SK-N-SH (cell line): ENCODE results near the gene COL12A1. TPM values are rescaled to one million over a fixed set of nuclear protein-coding genes. Genes with fewer than 3 reads are reported as not detected.

Experiments
- CTCF ChIA-PET: fragments of 300-600, 350-600 bp; formaldehyde crosslinking; extraction: SDS; loops from one replicate; lab custom pipeline; 2021; lab: Yijun Ruan, JAX
- POLR2A ChIA-PET: fragments of 350-600 bp; sonication (Branson Sonifier 250); formaldehyde crosslinking; extraction: SDS; loops from one replicate; lab custom pipeline; 2020; ENCODE audit warnings: antibody characterized with exemption, inconsistent platforms; lab: Yijun Ruan, JAX
- DNase-seq: peaks from one replicate; pipeline ENCODE4 v3.0.0; 2012
- H2AFZ ChIP-seq: fragments of 200-600 bp; sonication (generic); 2 replicates; pipeline ENCODE4 v1.8.1; 2016; ENCODE audit warnings: antibody characterized with exemption, mild to moderate bottlenecking, low read depth
- H3F3A ChIP-seq: fragments of 200-600 bp; sonication (generic); replicated peaks from 2 replicates; pipeline ENCODE3; 2016; ENCODE audit warnings: antibody characterized with exemption, mild to moderate bottlenecking; ENCODE audit not compliant: insufficient read depth
- H3K27ac ChIP-seq, 2 experiments: fragments of 200-500 bp in 1 of 2; fragments of 200-600 bp in 1 of 2; sonication (Bioruptor generic) in 1 of 2; sonication (generic), shearing (Covaris generic) in 1 of 2; 2 replicates each; pipeline versions ENCODE4 v1.5.1 to v1.6.1; 2014 to 2016; ENCODE audit warnings: low read depth in 2 of 2, inconsistent platforms in 1 of 2, low read length in 1 of 2, mild to moderate bottlenecking in 1 of 2, mixed read lengths in 1 of 2
- H3K27me3 ChIP-seq: fragments of 200-600 bp; sonication (generic), shearing (Covaris generic); 2 replicates; pipeline ENCODE4 v1.6.1; 2016; ENCODE audit warnings: mixed run types; ENCODE audit not compliant: insufficient read depth
- H3K36me3 ChIP-seq, 2 experiments: fragments of 200-500 bp in 1 of 2; fragments of 200-600 bp in 1 of 2; sonication (Bioruptor generic) in 1 of 2; sonication (generic) in 1 of 2; replicated peaks in 1 of 2; 2 replicates each; pipeline versions ENCODE3 to v1.5.1; 2014 to 2016; ENCODE audit warnings: low read length in 1 of 2, mild to moderate bottlenecking in 1 of 2; ENCODE audit not compliant: insufficient read depth in 2 of 2, control insufficient read depth in 1 of 2
- H3K4me1 ChIP-seq, 2 experiments: fragments of 200-500 bp in 1 of 2; fragments of 200-600 bp in 1 of 2; sonication (Bioruptor generic) in 1 of 2; sonication (generic), shearing (Covaris generic) in 1 of 2; 2 replicates each; pipeline versions ENCODE4 v1.5.1 to v1.6.1; 2014 to 2016; ENCODE audit warnings: low read depth in 1 of 2, low read length in 1 of 2, mixed run types in 1 of 2; ENCODE audit not compliant: insufficient read depth in 2 of 2, control insufficient read depth in 1 of 2
- H3K4me2 ChIP-seq: fragments of 200-600 bp; sonication (generic), shearing (Covaris generic); 2 replicates; pipeline ENCODE4 v1.6.1; 2017; ENCODE audit warnings: mixed run types
- H3K4me3 ChIP-seq, 2 experiments: fragments of 200-500 bp in 1 of 2; fragments of 200-600 bp in 1 of 2; sonication (Bioruptor generic) in 1 of 2; sonication (generic), shearing (Covaris generic) in 1 of 2; 2 replicates each; pipeline versions ENCODE4 v1.5.1 to v1.8.1; 2014 to 2016; ENCODE audit warnings: low read depth in 2 of 2, inconsistent platforms in 1 of 2, low read length in 1 of 2, mild to moderate bottlenecking in 1 of 2, mixed read lengths in 1 of 2, moderate library complexity in 1 of 2
- H3K79me2 ChIP-seq: fragments of 200-600 bp; sonication (generic); 2 replicates; pipeline ENCODE4 v1.8.1; 2017; ENCODE audit warnings: mild to moderate bottlenecking; ENCODE audit not compliant: insufficient read depth
- H3K9ac ChIP-seq: fragments of 200-600 bp; sonication (generic); 2 replicates; pipeline ENCODE4 v1.6.1; 2017; ENCODE audit warnings: mixed run types
- H3K9me2 ChIP-seq: fragments of 200-600 bp; sonication (generic); 2 replicates; pipeline ENCODE4 v1.6.1; 2017; ENCODE audit warnings: mixed run types
- H3K9me3 ChIP-seq: fragments of 200-600 bp; sonication (generic); 2 replicates; pipeline ENCODE4 v1.6.1; 2017; ENCODE audit warnings: mixed run types, mild to moderate bottlenecking, moderate library complexity
- H4K20me1 ChIP-seq: fragments of 200-600 bp; sonication (generic); 2 replicates; pipeline ENCODE4 v1.6.1; 2017; ENCODE audit warnings: mild to moderate bottlenecking, mixed run types; ENCODE audit not compliant: insufficient read depth
- ELF1 ChIP-seq: IDR thresholded peaks from 2 replicates; pipeline ENCODE4 v1.4.0; 2012
- EP300 ChIP-seq, 2 experiments: IDR thresholded peaks; 2 replicates each; pipeline versions ENCODE4 v1.4.0 to v1.6.1; 2012; ENCODE audit warnings: borderline replicate concordance in 1 of 2, low read depth in 1 of 2, low read length in 1 of 2
- FOXJ3 ChIP-seq: sonication (generic); formaldehyde crosslinking; IDR thresholded peaks from 2 replicates; pipeline ENCODE4 v1.5.1; 2020; ENCODE audit warnings: mild to moderate bottlenecking, missing genetic modification reagents
- FOXM1 ChIP-seq: IDR thresholded peaks from 2 replicates; pipeline ENCODE4 v1.4.0; 2012; ENCODE audit warnings: low read depth, mild to moderate bottlenecking
- GATA2 ChIP-seq: sonication (generic); formaldehyde crosslinking; IDR thresholded peaks from 2 replicates; pipeline ENCODE4 v1.5.0; 2020; ENCODE audit warnings: mild to moderate bottlenecking, missing genetic modification reagents
- MEF2A ChIP-seq: IDR thresholded peaks from 2 replicates; pipeline ENCODE4 v1.4.0; 2012; ENCODE audit warnings: low read depth, borderline replicate concordance
- NRF1 ChIP-seq: IDR thresholded peaks from 2 replicates; pipeline ENCODE4 v1.6.1; 2012; ENCODE audit warnings: low read depth, mild to moderate bottlenecking, low read length
- RCOR1 ChIP-seq: fragments of 150-350 bp; IDR thresholded peaks from 2 replicates; pipeline ENCODE4 v1.6.1; 2017; ENCODE audit warnings: antibody characterized with exemption, low read length
- RFX5 ChIP-seq: IDR thresholded peaks from 2 replicates; pipeline ENCODE4 v1.6.1; 2012; ENCODE audit warnings: mild to moderate bottlenecking, improper control_type of control experiment, low read length
- SIN3A ChIP-seq: IDR thresholded peaks from 2 replicates; pipeline ENCODE4 v1.6.1; 2012; ENCODE audit warnings: low read depth, mild to moderate bottlenecking, low read length, moderate library complexity, borderline replicate concordance
- SMC3 ChIP-seq: IDR thresholded peaks from 2 replicates; pipeline ENCODE4 v1.6.1; 2012; ENCODE audit warnings: low read depth, low read length, improper control_type of control experiment
- TCF12 ChIP-seq: IDR thresholded peaks from 2 replicates; pipeline ENCODE4 v1.4.0; 2012
- TEAD4 ChIP-seq: IDR thresholded peaks from 2 replicates; pipeline ENCODE4 v1.4.0; 2012; ENCODE audit warnings: mild to moderate bottlenecking, borderline replicate concordance; ENCODE audit not compliant: insufficient read depth
- WGBS: methylation state at CpG from one replicate; pipeline ENCODE4 v1.1.6; 2017; ENCODE audit warnings: low lambda C conversion rate; 5-methylcytosine and 5-hydroxymethylcytosine counted together
- polyA plus RNA-seq, 3 experiments: library from polyadenylated mRNA; depleted of rRNA; stranded (reverse); fragments of >200 nt; gene quantifications; 2 replicates each; pipeline ENCODE4 v1.2.3, GENCODE V29; 2012
- TF ChIP-seq, protein P1 (sequence below): IDR thresholded peaks from 2 replicates; pipeline ENCODE4 v1.6.1; 2012; ENCODE audit warnings: mild to moderate bottlenecking, low read depth, low read length, moderate library complexity
- TF ChIP-seq, protein P2 (sequence below): IDR thresholded peaks from 2 replicates; pipeline ENCODE4 v1.4.0; 2012; ENCODE audit warnings: low read depth, borderline replicate concordance
- TF ChIP-seq, protein P3 (sequence below): IDR thresholded peaks from 2 replicates; pipeline ENCODE4; 2012
- TF ChIP-seq, protein P4 (sequence below): IDR thresholded peaks from 2 replicates; pipeline ENCODE4 v1.4.0; 2012; ENCODE audit warnings: low read depth
- TF ChIP-seq, protein P5 (sequence below): IDR thresholded peaks from 2 replicates; pipeline ENCODE4 v1.4.0; 2012; ENCODE audit warnings: low read depth, borderline replicate concordance
- TF ChIP-seq, protein P6 (sequence below): fragments of 200-600 bp; sonication (generic); IDR thresholded peaks from 2 replicates; pipeline ENCODE4 v1.6.1; 2017; ENCODE audit warnings: antibody characterized with exemption, mild to moderate bottlenecking, moderate library complexity

COL12A1 gene
- polyA plus RNA-seq, 1 of the 3 experiments (the other 2 are of a cell fraction), result 0.03 TPM

DNA sequence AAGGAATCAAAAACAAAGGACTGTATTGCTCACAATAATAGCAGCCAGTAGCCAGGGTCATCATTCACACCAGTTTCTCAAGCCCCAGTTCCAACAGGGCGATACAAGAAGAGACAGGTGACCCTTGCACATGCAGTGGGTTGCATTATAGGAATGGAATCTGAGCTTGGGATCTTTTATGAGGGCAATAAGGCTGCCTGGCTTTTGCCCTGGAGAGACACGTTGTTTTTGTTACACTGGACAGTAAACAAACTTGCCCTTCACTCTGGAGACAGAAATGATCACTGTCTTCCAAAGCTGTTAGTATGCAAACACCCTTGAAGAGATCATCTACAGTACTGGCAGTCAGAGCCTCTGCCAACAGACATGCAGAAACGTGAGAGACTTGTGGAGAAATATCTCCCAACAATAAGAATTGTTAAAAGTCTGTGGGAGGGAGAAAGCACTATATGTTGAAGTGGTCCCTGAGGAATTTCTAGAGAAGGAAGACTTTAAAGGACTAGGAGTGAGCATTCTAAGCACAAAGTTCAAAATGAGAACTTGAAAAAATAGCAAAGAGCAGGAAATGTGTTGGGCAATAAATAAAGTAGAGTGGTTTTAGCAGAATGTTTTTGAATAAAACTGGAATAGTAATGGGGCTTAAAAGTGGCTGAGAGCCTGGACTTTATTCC, 6.2 kb upstream of the COL12A1 start (continued):
- TF ChIP-seq SIN3A, result no peak
- TF ChIP-seq EP300 (IDR thresholded peaks at IDR 0.05; ENCODE audit: borderline replicate concordance in 1 of 2, low read depth in 1 of 2, low read length in 1 of 2), result no peak
- no peak for TF ChIP-seq TCF12
- TF ChIP-seq RCOR1, result no peak
- TF ChIP-seq FOXM1, result no peak
- no peak for TF ChIP-seq NRF1

DNA sequence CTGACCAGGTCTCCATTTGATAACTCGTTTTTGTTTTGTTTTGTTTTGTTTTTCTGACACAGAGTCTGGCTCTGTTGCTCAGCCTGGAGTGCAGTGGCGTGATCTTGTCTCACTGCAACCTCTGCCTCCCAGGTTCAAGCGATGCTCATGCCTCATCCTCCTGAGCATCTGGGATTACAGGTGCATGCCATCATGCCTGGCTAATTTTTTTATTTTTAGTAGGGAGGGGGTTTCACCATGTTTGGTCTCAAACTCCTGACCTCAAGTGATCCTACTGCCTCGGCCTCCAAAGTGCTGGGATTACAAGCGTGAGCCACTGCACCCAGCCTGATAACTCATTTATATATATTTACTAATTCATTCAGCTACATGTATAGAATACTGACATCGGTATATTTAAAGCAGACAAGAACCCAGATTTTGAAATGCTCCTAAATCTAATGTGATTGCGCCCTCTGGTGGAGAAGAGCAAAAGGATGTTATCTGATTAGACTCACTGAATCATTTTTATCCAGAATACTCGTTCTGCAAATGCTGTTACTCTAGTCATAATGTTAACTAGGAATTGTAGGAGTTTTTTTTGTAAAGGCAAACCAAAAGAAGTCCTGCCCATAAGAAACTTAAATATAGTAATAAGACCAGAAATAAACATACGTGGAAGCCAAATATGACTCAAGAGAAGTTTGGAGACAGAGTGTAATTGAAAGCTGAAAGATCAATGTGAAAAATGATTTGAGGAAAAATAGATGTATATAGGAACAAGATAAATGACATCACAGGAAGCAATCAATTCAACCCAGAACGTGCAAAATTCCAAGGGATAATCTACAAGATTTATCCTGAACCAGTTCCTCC, 5.3 kb upstream of the COL12A1 start:
- no peak overlapping the region for H3K4me2 ChIP-seq
- no peak for TF ChIP-seq TEAD4
- TF ChIP-seq NRF1, result no peak
- TF ChIP-seq, protein P1, sequence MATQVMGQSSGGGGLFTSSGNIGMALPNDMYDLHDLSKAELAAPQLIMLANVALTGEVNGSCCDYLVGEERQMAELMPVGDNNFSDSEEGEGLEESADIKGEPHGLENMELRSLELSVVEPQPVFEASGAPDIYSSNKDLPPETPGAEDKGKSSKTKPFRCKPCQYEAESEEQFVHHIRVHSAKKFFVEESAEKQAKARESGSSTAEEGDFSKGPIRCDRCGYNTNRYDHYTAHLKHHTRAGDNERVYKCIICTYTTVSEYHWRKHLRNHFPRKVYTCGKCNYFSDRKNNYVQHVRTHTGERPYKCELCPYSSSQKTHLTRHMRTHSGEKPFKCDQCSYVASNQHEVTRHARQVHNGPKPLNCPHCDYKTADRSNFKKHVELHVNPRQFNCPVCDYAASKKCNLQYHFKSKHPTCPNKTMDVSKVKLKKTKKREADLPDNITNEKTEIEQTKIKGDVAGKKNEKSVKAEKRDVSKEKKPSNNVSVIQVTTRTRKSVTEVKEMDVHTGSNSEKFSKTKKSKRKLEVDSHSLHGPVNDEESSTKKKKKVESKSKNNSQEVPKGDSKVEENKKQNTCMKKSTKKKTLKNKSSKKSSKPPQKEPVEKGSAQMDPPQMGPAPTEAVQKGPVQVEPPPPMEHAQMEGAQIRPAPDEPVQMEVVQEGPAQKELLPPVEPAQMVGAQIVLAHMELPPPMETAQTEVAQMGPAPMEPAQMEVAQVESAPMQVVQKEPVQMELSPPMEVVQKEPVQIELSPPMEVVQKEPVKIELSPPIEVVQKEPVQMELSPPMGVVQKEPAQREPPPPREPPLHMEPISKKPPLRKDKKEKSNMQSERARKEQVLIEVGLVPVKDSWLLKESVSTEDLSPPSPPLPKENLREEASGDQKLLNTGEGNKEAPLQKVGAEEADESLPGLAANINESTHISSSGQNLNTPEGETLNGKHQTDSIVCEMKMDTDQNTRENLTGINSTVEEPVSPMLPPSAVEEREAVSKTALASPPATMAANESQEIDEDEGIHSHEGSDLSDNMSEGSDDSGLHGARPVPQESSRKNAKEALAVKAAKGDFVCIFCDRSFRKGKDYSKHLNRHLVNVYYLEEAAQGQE, result no peak
- no peak for TF ChIP-seq RCOR1
- no peak for TF ChIP-seq EP300 (IDR thresholded peaks at IDR 0.05; ENCODE audit: borderline replicate concordance in 1 of 2, low read depth in 1 of 2, low read length in 1 of 2)
- TF ChIP-seq RFX5, result no peak
- no peak for TF ChIP-seq ELF1
- TF ChIP-seq, protein P2, sequence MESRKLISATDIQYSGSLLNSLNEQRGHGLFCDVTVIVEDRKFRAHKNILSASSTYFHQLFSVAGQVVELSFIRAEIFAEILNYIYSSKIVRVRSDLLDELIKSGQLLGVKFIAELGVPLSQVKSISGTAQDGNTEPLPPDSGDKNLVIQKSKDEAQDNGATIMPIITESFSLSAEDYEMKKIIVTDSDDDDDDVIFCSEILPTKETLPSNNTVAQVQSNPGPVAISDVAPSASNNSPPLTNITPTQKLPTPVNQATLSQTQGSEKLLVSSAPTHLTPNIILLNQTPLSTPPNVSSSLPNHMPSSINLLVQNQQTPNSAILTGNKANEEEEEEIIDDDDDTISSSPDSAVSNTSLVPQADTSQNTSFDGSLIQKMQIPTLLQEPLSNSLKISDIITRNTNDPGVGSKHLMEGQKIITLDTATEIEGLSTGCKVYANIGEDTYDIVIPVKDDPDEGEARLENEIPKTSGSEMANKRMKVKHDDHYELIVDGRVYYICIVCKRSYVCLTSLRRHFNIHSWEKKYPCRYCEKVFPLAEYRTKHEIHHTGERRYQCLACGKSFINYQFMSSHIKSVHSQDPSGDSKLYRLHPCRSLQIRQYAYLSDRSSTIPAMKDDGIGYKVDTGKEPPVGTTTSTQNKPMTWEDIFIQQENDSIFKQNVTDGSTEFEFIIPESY, result no peak
- TF ChIP-seq, protein P3, sequence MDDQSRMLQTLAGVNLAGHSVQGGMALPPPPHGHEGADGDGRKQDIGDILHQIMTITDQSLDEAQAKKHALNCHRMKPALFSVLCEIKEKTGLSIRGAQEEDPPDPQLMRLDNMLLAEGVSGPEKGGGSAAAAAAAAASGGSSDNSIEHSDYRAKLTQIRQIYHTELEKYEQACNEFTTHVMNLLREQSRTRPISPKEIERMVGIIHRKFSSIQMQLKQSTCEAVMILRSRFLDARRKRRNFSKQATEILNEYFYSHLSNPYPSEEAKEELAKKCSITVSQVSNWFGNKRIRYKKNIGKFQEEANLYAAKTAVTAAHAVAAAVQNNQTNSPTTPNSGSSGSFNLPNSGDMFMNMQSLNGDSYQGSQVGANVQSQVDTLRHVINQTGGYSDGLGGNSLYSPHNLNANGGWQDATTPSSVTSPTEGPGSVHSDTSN, result no peak
- TF ChIP-seq, protein P4, sequence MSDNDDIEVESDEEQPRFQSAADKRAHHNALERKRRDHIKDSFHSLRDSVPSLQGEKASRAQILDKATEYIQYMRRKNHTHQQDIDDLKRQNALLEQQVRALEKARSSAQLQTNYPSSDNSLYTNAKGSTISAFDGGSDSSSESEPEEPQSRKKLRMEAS, result no peak
- no peak for TF ChIP-seq FOXM1
- TF ChIP-seq SMC3, result peak; percentile 55
- TF ChIP-seq, protein P5, sequence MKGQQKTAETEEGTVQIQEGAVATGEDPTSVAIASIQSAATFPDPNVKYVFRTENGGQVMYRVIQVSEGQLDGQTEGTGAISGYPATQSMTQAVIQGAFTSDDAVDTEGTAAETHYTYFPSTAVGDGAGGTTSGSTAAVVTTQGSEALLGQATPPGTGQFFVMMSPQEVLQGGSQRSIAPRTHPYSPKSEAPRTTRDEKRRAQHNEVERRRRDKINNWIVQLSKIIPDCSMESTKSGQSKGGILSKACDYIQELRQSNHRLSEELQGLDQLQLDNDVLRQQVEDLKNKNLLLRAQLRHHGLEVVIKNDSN, result no peak
- peak; percentile 68 for TF ChIP-seq GATA2
- no peak for TF ChIP-seq FOXJ3 (CRISPR knock-in tag)
- TF ChIP-seq MEF2A, result no peak
- TF ChIP-seq, protein P6, sequence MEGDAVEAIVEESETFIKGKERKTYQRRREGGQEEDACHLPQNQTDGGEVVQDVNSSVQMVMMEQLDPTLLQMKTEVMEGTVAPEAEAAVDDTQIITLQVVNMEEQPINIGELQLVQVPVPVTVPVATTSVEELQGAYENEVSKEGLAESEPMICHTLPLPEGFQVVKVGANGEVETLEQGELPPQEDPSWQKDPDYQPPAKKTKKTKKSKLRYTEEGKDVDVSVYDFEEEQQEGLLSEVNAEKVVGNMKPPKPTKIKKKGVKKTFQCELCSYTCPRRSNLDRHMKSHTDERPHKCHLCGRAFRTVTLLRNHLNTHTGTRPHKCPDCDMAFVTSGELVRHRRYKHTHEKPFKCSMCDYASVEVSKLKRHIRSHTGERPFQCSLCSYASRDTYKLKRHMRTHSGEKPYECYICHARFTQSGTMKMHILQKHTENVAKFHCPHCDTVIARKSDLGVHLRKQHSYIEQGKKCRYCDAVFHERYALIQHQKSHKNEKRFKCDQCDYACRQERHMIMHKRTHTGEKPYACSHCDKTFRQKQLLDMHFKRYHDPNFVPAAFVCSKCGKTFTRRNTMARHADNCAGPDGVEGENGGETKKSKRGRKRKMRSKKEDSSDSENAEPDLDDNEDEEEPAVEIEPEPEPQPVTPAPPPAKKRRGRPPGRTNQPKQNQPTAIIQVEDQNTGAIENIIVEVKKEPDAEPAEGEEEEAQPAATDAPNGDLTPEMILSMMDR, result peak; percentile 92

More for the DNA sequence above, 5.3 kb upstream of the COL12A1 start:
- DNase-seq, result peak; percentile 44
- no peak overlapping the region for H3K27ac ChIP-seq
- peaks cover 4% of the 10 kb centered on the region in 2 experiments; a peak in 1 of 4 replicates for H3K4me1 ChIP-seq
- no peaks in the 10 kb centered on the region for H3F3A ChIP-seq
- no peaks in the 10 kb centered on the region for H3K36me3 ChIP-seq
- no peak overlapping the region for H2AFZ ChIP-seq
- no peaks in the 10 kb centered on the region for H3K9me3 ChIP-seq
- ChIA-PET CTCF (interaction anchor here (0.6 to 9.0 kb wide), 30 partner anchors 9 to 1564 kb away, joined by 3 to 95 read pairs (median 3); partner anchors contain the start of genes COX7A2 and FILIP1), POLR2A (no interaction called here)
- H3K79me2 ChIP-seq, result no peaks in the 10 kb centered on the region
- WGBS, result 4% methylated on average over 10 of the region's 10 CpGs
- H3K27me3 ChIP-seq, result peaks cover 42% of the 10 kb centered on the region
- H3K9me2 ChIP-seq, result no peaks in the 10 kb centered on the region
- no peak overlapping the region; a peak in 1 of 4 replicates for H3K4me3 ChIP-seq
- H4K20me1 ChIP-seq, result no peaks in the 10 kb centered on the region
- no peak overlapping the region for H3K9ac ChIP-seq
